ENCODE measurements around the gene TMEM31. TPM values are rescaled to one million over a fixed set of nuclear protein-coding genes. Genes with fewer than 3 reads are reported as not detected.

TMEM31 gene
- total and polyA plus RNA-seq, 8 donors: not detected

GRCh38 chrX:103727115-103727514, 16.4 kb downstream of the TMEM31 start:
- H3K4me3 ChIP-seq: no peak overlapping the region
- 49 to 83% (median 71%) methylated on average over 1 to 4 of the region's 4 CpGs for WGBS, 5 donors

GRCh38 chrX:103729015-103729414, 18.3 kb downstream of the TMEM31 start:
- WGBS, 5 donors: 40 to 66% (median 53%) methylated on average over 5 of the region's 5 CpGs
- Histone ChIP-seq H3K27me3 (peaks cover 0 to 17% (median 0%) of the 10 kb centered on the region in 3 donors), H3K36me3 (no peaks in the 10 kb centered on the region), H3K9me3 (no peaks in the 10 kb centered on the region), H3K4me3 (no peak overlapping the region), H3K4me1 (no peaks in the 10 kb centered on the region), H3K27ac (no peak overlapping the region)
- DNase-seq: no peak
- TF ChIP-seq CTCF (IDR thresholded peaks at IDR 0.05) (no peak), POLR2AphosphoS5 (IDR thresholded peaks at IDR 0.05) (no peak), POLR2A (IDR thresholded peaks at IDR 0.05) (no peak), EP300 (IDR thresholded peaks at IDR 0.05) (no peak)
- intact Hi-C loops (cut with DNase I; ENCODE audit: low total_unique reads): no loop called here

More at GRCh38 chrX:103727115-103727514, 16.4 kb downstream of the TMEM31 start:
- DNase-seq: no peak
- Histone ChIP-seq H3K36me3 (no peaks in the 10 kb centered on the region), H3K27me3 (peaks cover 0 to 16% (median 0%) of the 10 kb centered on the region in 3 donors), H3K4me1 (no peaks in the 10 kb centered on the region), H3K9me3 (no peaks in the 10 kb centered on the region), H3K27ac (no peak overlapping the region)
- intact Hi-C loops (cut with DNase I; ENCODE audit: low total_unique reads): no loop called here
- no peak for TF ChIP-seq EP300 (IDR thresholded peaks at IDR 0.05)
- TF ChIP-seq POLR2AphosphoS5 (IDR thresholded peaks at IDR 0.05): no peak
- no peak for TF ChIP-seq POLR2A (IDR thresholded peaks at IDR 0.05)
- TF ChIP-seq CTCF (IDR thresholded peaks at IDR 0.05): no peak

GRCh38 chrX:103730147-103730795, 19.6 kb downstream of the TMEM31 start:
- H3K36me3 ChIP-seq: no peaks in the 10 kb centered on the region
- H3K4me3 ChIP-seq: no peak overlapping the region
- intact Hi-C loops (cut with DNase I; ENCODE audit: low total_unique reads): no loop called here
- TF ChIP-seq POLR2A (IDR thresholded peaks at IDR 0.05) (no peak), EP300 (IDR thresholded peaks at IDR 0.05) (no peak), CTCF (IDR thresholded peaks at IDR 0.05) (no peak), POLR2AphosphoS5 (IDR thresholded peaks at IDR 0.05) (no peak)
- no peaks in the 10 kb centered on the region for H3K9me3 ChIP-seq
- DNase-seq: no peak
- 57 to 77% (median 71%) methylated on average over 3 of the region's 3 CpGs for WGBS, 5 donors
- H3K27ac ChIP-seq: no peak overlapping the region
- H3K4me1 ChIP-seq: no peaks in the 10 kb centered on the region
- H3K27me3 ChIP-seq: peaks cover 0 to 19% (median 0%) of the 10 kb centered on the region in 3 donors

- peaks cover 0 to 19% (median 0%) of the 10 kb centered on the region in 3 donors for H3K27me3 ChIP-seq
- no peaks in the 10 kb centered on the region for H3K36me3 ChIP-seq
- H3K27ac ChIP-seq: no peak overlapping the region
- no peaks in the 10 kb centered on the region for H3K4me1 ChIP-seq
- TF ChIP-seq EP300 (IDR thresholded peaks at IDR 0.05) (no peak), POLR2A (IDR thresholded peaks at IDR 0.05) (no peak), POLR2AphosphoS5 (IDR thresholded peaks at IDR 0.05) (no peak)
- no peak overlapping the region for H3K4me3 ChIP-seq
- intact Hi-C loops (cut with DNase I; ENCODE audit: low total_unique reads): no loop called here
- 50 to 60% (median 58%) methylated on average over 8 of the region's 8 CpGs for WGBS, 5 donors
- DNase-seq: peak in 1 of 2 donors; percentile 70
- no peaks in the 10 kb centered on the region for H3K9me3 ChIP-seq
These were observed 20.2 kb downstream of the TMEM31 start for GRCh38 chrX:103730796-103731493.

Measured in stomach (tissue), 9 donors.